Ascending aorta (tissue), 2 donors: ENCODE data around the gene HOXA1. TPM values are rescaled to one million over a fixed set of nuclear protein-coding genes. Genes with fewer than 3 reads are reported as not detected.

ENCODE experiments used
- DNase-seq, 2 donors: peaks; one replicate each; pipeline ENCODE4 v3.0.0-alpha.2; 2019; ENCODE audit warnings: low spot score in 2 of 2
- H3K27ac ChIP-seq, 2 donors: fragments of 200-600 bp; sonication (generic); one replicate each; pipeline ENCODE4 v1.5.1; 2016 to 2017; ENCODE audit warnings: mild to moderate bottlenecking in 1 of 2
- H3K27me3 ChIP-seq: fragments of 200-600 bp; sonication (generic); one replicate; pipeline ENCODE4 v1.5.1; 2017
- H3K36me3 ChIP-seq, 2 donors: fragments of 200-600 bp; sonication (generic); one replicate each; pipeline ENCODE4 v1.5.1; 2016
- H3K4me1 ChIP-seq, 2 donors: fragments of 200-600 bp; sonication (generic); one replicate each; pipeline ENCODE4 v1.5.1; 2016 to 2017; ENCODE audit warnings: mild to moderate bottlenecking in 1 of 2
- H3K4me3 ChIP-seq, 2 donors: fragments of 200-600 bp; sonication (generic); one replicate each; pipeline ENCODE4 v1.5.1; 2016 to 2017; ENCODE audit warnings: mild to moderate bottlenecking in 1 of 2
- H3K9me3 ChIP-seq, 2 donors: fragments of 200-600 bp; sonication (generic); one replicate each; pipeline ENCODE4 v1.5.1; 2016
- CTCF ChIP-seq, 3 experiments: fragments of 200-600 bp in 2 of 3; fragments of 450-650 bp in 1 of 3; sonication (generic) in 2 of 3; IDR thresholded peaks; one replicate each; pipeline ENCODE4 v1.5.1; 2016 to 2019; ENCODE audit warnings: antibody characterized with exemption in 3 of 3, mild to moderate bottlenecking in 1 of 3, moderate library complexity in 1 of 3
- intact Hi-C: fragments of 100-400 bp; cut with DNase I; formaldehyde crosslinking; loops from one replicate; pipeline ENCODE4 v1.15.1; 2023
- total RNA-seq: library from RNA; depleted of rRNA; stranded (reverse); fragments of >200 nt; gene quantifications from one replicate; pipeline ENCODE4 v1.1.0, GENCODE V29; 2016

The HOXA1 gene
- total RNA-seq, 1 donor from 2014 or later = not detected

GRCh38 chr7:27093184-27093895, 2.5 kb downstream of the HOXA1 start:
- intact Hi-C loops = loop anchor here (2.0 kb wide), 1 partner anchor 237 kb away; no protein-coding TSS in a partner anchor
- TF ChIP-seq CTCF (IDR thresholded peaks at IDR 0.05) = no peak
- no peaks in the 10 kb centered on the region for H3K9me3 ChIP-seq
- H3K4me1 ChIP-seq = peaks cover 0 to 6% of the 10 kb centered on the region in 2 donors
- H3K27ac ChIP-seq = no peak overlapping the region
- peaks cover 1% of the 10 kb centered on the region for H3K27me3 ChIP-seq
- no peaks in the 10 kb centered on the region for H3K36me3 ChIP-seq
- no peak for DNase-seq
- H3K4me3 ChIP-seq = no peak overlapping the region

- Histone ChIP-seq H3K4me3 (no peak overlapping the region), H3K27ac (no peak overlapping the region), H3K36me3 (no peaks in the 10 kb centered on the region), H3K4me1 (peaks cover 0 to 5% of the 10 kb centered on the region in 2 donors), H3K9me3 (no peaks in the 10 kb centered on the region), H3K27me3 (peaks cover 7% of the 10 kb centered on the region)
- intact Hi-C loops = loop anchor here (2.0 kb wide), 1 partner anchor 236 kb away; no protein-coding TSS in a partner anchor
- TF ChIP-seq CTCF (IDR thresholded peaks at IDR 0.05) = no peak
- no peak for DNase-seq
Observed at GRCh38 chr7:27092819-27093110, 3.0 kb downstream of the HOXA1 start.

GRCh38 chr7:27091941-27092818, 3.6 kb downstream of the HOXA1 start:
- peaks cover 0 to 5% of the 10 kb centered on the region in 2 donors for H3K4me1 ChIP-seq
- no peak overlapping the region for H3K4me3 ChIP-seq
- no peak overlapping the region for H3K27ac ChIP-seq
- peaks cover 8% of the 10 kb centered on the region for H3K27me3 ChIP-seq
- no peak for TF ChIP-seq CTCF (IDR thresholded peaks at IDR 0.05)
- no peaks in the 10 kb centered on the region for H3K9me3 ChIP-seq
- intact Hi-C loops = loop anchor here (2.0 kb wide), 1 partner anchor 235 kb away; no protein-coding TSS in a partner anchor
- no peaks in the 10 kb centered on the region for H3K36me3 ChIP-seq
- no peak for DNase-seq

GRCh38 chr7:27091105-27091504, 4.7 kb downstream of the HOXA1 start:
- Histone ChIP-seq H3K27ac (no peak overlapping the region), H3K27me3 (peaks cover 8% of the 10 kb centered on the region), H3K4me3 (no peak overlapping the region), H3K4me1 (peaks cover 0 to 5% of the 10 kb centered on the region in 2 donors), H3K9me3 (no peaks in the 10 kb centered on the region), H3K36me3 (no peaks in the 10 kb centered on the region)
- DNase-seq = no peak
- intact Hi-C loops = no loop called here
- no peak for TF ChIP-seq CTCF (IDR thresholded peaks at IDR 0.05)

GRCh38 chr7:27088002-27088922, 7.5 kb downstream of the HOXA1 start:
- TF ChIP-seq CTCF (IDR thresholded peaks at IDR 0.05) = no peak
- H3K36me3 ChIP-seq = no peaks in the 10 kb centered on the region
- peaks cover 0 to 2% of the 10 kb centered on the region in 2 donors for H3K4me1 ChIP-seq
- intact Hi-C loops = no loop called here
- peaks cover 8% of the 10 kb centered on the region for H3K27me3 ChIP-seq
- no peaks in the 10 kb centered on the region for H3K9me3 ChIP-seq
- no peak for DNase-seq
- no peak overlapping the region for H3K27ac ChIP-seq
- peak overlapping the region; percentile 34 to 37 for H3K4me3 ChIP-seq
